GM19463 (cell line): ENCODE measurements around the gene NHEJ1.

Source experiments
- ATAC-seq: cut with Tn5 transposase; IDR thresholded peaks from one replicate; pipeline ENCODE4 v1.9.1; 2021; ENCODE audit warnings: mild to moderate bottlenecking, moderate library complexity; ENCODE audit not compliant: unreplicated experiment

Gene NHEJ1

DNA sequence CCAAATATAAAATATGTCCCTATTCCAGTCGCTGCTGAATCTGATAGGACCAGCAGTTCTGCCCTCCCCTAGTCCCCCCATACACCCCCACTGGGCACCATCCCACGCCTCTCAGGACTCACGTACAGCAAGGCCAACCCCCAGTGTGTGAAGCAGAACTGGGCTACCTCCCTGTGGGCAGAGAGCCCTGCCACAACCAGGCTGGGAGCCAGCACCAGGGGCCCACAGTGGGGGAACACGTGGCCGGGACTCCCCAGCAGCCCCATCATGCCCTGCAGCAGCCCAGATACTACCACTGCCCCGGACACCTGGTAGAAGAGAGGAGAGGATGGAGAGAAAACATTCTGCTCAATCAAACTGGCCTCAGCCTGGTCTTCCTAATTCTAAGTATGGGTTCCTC, 7.9 kb upstream of the NHEJ1 start:
- ATAC-seq, result no peak

DNA sequence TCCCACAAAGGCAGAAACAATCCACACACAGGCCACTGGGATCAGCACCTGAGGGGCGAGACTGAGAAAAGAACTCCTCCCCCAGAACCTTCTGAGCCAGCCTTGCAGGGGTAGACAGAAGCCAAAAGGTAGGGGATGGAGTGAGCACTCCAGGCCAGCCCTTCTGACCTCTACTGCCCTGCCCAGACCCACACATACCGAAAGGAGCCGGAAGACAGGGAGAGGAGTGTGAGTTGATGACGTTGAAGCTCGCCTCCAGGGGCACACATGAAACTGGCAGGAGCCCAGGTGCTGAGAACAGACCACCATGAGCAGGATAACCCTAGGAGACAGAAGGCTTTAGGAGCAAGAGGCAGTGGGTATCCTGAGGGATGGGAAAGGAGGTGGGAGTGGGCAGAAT, 7.4 kb upstream of the NHEJ1 start:
- no peak for ATAC-seq

- no peak for ATAC-seq
Observed at GRCh38 chr2:219165058-219165911, 4.7 kb upstream of the NHEJ1 start.

GRCh38 chr2:219163156-219163555, 2.5 kb upstream of the NHEJ1 start:
- ATAC-seq, result no peak

- ATAC-seq, result no peak
Observed at GRCh38 chr2:219161097-219161496, 482 bp upstream of the NHEJ1 start.

DNA sequence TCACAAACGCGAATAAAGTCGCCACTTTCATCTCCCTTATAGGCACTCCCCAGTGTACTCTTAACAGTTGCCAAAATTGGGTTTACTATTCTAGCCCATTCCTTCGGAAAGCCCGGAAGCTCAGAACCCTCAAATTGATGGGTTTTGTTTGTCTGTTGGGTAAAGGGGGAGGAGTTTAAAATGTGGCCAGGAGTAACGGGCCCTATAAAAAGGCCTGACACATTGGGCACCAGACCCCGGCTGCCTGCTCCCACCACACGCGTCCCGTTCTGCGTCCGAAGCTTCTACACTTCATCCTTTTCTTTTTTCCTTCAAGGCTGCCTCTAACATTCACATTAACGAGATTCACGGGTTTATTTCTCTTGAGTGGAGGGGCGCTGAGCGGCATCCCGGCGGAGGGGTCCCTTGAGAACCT, 837 bp downstream of the NHEJ1 start:
- no peak for ATAC-seq

DNA sequence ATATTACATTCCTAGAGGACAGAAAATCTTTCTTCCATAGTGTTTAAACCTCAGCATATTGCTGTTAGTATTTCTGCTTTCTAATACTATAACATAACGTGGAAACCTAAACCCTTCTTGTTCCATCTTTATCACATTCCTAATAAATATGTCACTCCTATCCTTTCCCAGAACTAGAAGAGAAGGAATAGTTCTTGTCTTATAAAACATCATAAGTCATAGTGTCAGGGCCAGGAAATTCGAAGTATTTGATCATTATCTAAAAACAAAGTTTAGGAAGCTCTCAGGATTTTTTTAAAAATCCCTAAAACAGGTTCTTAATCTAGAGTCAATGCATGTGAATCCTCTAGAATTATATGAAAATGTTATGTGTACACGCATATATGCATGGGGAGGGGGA, 2.0 kb downstream of the NHEJ1 start:
- ATAC-seq, result no peak

- no peak for ATAC-seq
Observed at GRCh38 chr2:219158025-219158424, 2.6 kb downstream of the NHEJ1 start.

GRCh38 chr2:219157396-219157795, 3.2 kb downstream of the NHEJ1 start:
- no peak for ATAC-seq

DNA sequence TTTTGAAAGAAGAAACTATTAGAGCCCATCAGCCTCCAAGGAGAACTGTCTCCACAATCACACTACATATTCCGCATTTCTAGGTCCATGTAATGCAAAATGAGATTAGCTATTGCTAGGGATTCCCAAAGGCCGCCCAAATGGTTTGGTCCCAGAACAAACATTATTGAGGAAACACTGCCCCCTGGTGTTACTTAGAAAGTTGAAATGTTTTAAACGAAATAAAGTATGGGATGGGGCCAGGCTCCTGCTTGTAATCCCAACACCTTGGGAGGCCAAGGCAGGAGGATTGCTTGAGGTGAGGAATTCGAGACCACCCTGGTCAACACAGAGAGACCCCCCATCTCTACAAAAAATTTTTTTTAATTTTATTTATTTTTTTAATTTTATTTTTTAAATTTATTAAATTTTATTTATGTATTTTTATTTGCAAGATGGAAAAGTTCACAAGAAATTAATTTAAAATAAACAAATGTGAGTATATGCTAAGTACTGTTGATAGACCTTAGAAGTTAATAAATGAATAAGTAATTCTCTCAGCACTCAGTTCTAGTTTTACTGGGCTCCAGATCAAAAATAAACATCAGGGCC, 5.5 kb downstream of the NHEJ1 start:
- ATAC-seq, result no peak

DNA sequence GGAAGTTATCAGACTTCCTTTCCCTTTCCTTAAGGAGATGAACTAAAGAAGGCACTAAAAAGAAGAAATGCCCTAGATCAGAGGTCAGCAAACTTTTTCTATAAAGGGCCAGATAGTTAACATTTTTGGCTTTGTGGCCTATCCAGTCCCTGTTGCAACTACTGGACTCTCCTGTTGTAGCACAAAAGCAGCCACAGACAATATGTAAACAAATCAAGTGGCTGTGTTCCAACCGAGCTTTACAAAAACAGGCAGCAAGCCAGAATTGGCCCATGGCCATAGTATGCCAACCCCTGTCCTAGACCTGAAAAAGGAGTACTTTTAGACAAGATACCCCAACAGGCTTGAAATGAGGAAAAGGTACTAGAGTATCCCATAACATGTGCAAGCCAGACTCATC, 10.9 kb downstream of the NHEJ1 start:
- ATAC-seq, result no peak

GRCh38 chr2:219142329-219142728, 18.3 kb downstream of the NHEJ1 start:
- ATAC-seq, result no peak

- ATAC-seq, result no peak
Observed at GRCh38 chr2:219140722-219141121, 19.9 kb downstream of the NHEJ1 start.

- no peak for ATAC-seq
Observed at GRCh38 chr2:219133976-219134375, 26.6 kb downstream of the NHEJ1 start.

DNA sequence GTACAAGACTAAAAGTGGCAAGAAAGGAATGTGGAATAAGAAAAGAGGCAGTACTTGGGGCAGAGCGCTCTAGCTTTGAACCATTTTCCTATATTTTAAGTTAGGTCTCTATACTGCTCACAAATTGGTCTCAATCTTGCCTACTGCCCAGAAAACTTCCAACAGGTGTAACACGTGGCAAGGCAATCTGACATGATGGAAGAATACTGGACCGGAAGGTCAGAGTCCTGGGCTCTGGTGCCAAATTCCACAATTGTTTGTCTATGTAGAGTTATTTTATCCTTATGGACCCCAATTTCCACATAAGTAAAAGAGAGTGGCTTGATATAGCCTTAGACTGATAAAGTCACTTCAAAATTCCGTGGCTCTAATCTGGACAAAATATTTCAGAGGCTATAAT, 28.9 kb downstream of the NHEJ1 start:
- ATAC-seq, result no peak

DNA sequence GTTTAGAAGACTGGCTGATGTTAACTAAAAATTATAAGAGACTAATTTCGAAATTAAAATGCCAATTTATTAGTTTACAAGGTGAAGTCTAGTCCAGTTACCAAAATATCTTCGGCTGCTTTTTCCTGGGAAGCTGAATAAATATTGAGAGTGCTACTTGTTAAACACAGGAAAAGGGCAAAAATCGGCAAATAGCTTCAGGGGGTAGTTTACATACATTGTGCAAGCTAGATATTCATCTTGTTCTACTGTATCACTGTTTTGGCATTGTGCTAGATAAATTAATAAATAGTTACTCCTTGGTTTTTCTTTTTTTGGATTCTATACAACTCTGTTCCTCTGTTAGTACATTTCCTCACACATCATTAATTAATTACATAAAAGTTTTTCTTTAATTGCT, 29.3 kb downstream of the NHEJ1 start:
- ATAC-seq, result no peak

DNA sequence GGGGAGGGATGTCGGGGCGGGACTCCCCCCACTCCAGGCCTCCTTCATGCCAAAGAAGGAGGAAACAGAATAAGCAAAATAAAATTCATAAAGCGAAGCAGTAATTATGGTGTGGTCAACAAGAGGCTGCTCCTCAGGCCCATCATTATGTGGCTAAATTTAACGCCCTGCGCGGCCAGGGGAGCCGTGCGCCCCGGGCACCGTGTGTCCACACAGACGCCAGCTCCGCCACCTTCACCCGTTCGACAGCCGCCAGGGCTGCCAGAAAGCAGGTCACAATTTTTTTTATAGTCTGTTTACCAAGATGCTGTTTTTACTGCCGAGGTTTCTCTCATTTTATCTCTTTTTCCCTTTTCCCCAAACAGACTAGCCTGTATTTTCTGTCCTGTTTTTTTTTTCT, 31.0 kb downstream of the NHEJ1 start:
- no peak for ATAC-seq

DNA sequence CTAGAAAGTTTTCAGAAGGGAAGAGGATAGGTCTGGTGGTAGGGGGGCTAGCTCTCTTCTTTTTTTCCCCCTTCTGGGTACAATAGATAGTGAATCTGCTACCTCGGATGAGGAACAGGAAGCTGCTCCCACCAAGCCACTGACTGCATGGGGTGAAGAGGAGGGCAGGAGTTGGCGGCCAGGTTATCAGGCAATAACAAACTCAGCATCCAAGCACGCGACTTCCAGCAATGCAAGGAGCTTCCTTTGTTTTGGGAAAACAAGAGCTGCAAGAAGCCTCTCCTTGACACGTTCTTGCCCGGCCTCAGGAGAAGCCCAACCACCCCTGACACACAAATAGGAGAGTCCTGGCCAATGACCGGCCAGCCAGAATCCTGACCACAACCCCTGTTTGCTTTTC, 32.2 kb downstream of the NHEJ1 start:
- ATAC-seq, result no peak

GRCh38 chr2:219127037-219127635, 33.5 kb downstream of the NHEJ1 start:
- no peak for ATAC-seq

DNA sequence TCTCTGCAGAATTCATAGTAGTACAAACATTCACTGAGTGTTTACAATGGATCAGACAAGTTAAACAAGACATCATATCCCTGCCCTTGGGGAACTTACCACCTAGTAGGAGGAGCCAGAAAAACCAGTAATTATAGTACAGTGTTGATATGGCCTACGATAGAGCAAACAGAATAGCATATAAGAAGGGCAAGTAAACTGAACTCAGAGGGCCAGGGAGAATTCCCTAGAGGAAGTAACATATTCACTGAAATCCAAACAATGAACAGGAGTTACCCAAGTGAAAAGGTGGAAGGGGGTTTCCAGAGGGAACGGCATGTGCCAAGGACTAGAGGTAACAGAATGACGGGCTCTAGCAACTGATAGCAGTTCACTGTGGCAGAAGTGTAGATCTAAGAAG, 34.1 kb downstream of the NHEJ1 start:
- ATAC-seq, result no peak

DNA sequence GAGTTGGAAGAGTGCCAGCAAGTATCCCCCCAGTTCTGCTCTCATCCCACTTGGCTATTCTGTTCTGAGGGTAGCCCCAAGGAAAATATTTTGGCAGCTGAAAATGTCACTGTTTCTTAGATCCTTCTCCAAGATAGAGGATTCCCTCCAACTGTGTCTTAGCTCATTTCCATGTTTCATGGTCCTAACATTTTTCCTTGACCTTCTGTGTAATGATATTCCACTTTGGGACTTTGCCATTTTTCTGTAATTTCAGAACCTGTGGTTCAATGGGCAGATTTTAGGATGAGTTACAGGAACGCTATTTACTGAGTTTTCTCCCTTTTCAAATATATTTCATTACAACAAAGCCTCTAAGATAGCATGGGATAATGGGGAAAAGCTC, 34.7 kb downstream of the NHEJ1 start:
- ATAC-seq, result no peak

GRCh38 chr2:219125225-219125885, 35.3 kb downstream of the NHEJ1 start:
- no peak for ATAC-seq
